Parathyroid adenoma (tissue), 2 donors: Measurements from ENCODE around the gene ITPK1.

Experiments used
- H2AFZ ChIP-seq: fragments of 300-600 bp; sonication (generic); one replicate; pipeline ENCODE4 v1.7.0; 2017; ENCODE audit warnings: antibody characterized with exemption, mild to moderate bottlenecking
- H3K27ac ChIP-seq: fragments of 300-600 bp; sonication (generic); one replicate; pipeline ENCODE4 v1.7.0; 2017
- H3K27me3 ChIP-seq: fragments of 300-600 bp; sonication (generic); one replicate; pipeline ENCODE4 v1.7.0; 2017; ENCODE audit warnings: low read length; ENCODE audit not compliant: control insufficient read depth, insufficient read depth
- H3K36me3 ChIP-seq: fragments of 300-600 bp; sonication (generic); one replicate; pipeline ENCODE4 v1.7.0; 2017; ENCODE audit warnings: low read length; ENCODE audit not compliant: control insufficient read depth, insufficient read depth
- H3K4me1 ChIP-seq: fragments of 300-600 bp; sonication (generic); one replicate; pipeline ENCODE4 v1.7.0; 2017; ENCODE audit warnings: control low read depth
- H3K4me2 ChIP-seq: fragments of 300-600 bp; sonication (generic); one replicate; pipeline ENCODE4 v1.7.0; 2017; ENCODE audit warnings: low read length
- H3K4me3 ChIP-seq: fragments of 300-600 bp; sonication (generic); one replicate; pipeline ENCODE4 v1.7.0; 2017; ENCODE audit warnings: low read depth, low read length
- H3K79me2 ChIP-seq: fragments of 300-600 bp; sonication (generic); one replicate; pipeline ENCODE4 v1.7.0; 2017; ENCODE audit warnings: control low read depth
- H3K9ac ChIP-seq: fragments of 300-600 bp; sonication (generic); one replicate; pipeline ENCODE4 v1.7.0; 2017; ENCODE audit warnings: mild to moderate bottlenecking
- H3K9me3 ChIP-seq: fragments of 300-600 bp; sonication (generic); one replicate; pipeline ENCODE4 v1.7.0; 2017; ENCODE audit warnings: low read length; ENCODE audit not compliant: control insufficient read depth
- CTCF ChIP-seq: fragments of 300-600 bp; sonication (generic); IDR thresholded peaks from one replicate; pipeline ENCODE4 v1.7.0; 2017; ENCODE audit warnings: antibody characterized with exemption, mild to moderate bottlenecking
- donor health status: primary hyperparathyroidism.

Gene ITPK1

DNA sequence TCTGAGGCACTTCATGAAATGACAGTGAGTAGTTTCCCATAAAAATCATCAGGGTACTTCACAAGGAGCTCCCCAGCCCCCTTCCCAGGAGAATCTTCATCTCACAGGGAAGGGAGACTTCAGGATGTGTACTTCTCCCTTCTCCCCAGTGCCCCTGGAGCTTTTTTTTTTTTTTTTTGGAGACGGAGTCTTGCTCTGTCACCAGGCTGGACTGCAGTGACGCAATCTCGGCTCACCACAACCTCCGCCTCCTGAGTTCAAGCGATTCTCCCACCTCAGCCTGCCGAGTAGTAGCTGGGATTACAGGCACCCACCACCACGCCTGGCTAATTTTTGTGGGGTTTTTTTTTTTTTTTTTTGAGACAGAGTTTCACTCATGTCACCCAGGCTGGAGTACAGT lies 10.4 kb downstream of the ITPK1 start:
- Histone ChIP-seq H3K36me3 (no peaks in the 10 kb centered on the region), H3K79me2 (peaks cover 85% of the 10 kb centered on the region), H3K9ac (no peak overlapping the region), H3K27me3 (no peaks in the 10 kb centered on the region), H2AFZ (no peak overlapping the region), H3K9me3 (no peaks in the 10 kb centered on the region), H3K4me1 (no peaks in the 10 kb centered on the region), H3K4me2 (no peak overlapping the region), H3K4me3 (no peak overlapping the region), H3K27ac (no peak overlapping the region)
- no peak for TF ChIP-seq CTCF

DNA sequence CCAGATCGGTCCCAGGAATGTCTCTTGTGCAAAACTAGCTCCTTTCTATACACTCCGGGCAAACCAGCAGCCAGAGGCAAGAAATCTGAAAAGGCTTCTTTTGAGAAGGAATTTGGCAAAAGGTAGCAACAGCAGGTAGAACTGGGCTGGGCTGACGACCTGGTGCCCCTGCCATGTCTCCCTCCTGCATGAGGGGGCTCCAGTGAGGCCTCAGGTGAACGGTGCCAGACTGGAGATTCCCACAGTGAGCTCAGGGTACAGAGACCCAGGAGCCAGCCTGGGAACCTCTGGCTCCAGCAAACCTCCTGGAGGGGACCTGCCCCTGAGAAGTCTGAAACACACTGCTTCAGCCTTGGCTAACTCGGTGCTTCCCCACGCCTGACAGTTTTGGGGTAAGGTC lies 10.8 kb downstream of the ITPK1 start:
- no peaks in the 10 kb centered on the region for H3K4me1 ChIP-seq
- no peak overlapping the region for H3K4me3 ChIP-seq

DNA sequence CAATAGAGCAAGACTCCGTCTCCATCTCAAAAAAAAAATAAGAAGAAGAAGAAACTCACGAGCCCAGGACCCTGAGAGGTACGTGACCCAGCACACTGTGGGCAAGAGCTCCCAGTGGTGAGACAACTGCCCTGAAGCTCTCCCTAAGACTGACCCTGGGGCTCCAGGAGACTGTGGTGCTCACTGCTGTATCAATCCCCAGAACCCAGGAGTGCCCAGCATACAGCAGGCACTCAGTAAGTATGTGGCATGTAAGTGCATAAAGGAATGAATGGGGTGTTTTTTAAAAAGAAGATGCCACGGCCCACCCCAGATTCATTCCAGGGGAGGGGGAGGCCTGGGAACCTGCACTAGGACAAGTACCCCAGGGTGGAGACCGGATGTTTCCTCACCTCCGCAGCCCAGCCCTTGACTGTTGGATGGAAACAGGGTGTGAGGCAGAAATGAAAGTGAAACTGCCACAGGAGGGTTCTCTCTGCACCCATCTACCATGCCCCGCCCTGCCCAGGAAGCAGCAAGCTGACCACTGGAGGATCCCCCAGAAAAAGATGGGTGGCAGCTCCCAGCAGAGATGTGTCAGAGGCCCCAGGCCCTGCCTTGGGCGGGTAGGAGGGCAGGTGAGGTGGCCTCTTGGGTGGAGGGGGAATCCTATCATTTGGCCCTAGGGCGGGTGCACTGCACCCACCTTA lies 12.2 kb downstream of the ITPK1 start:
- H3K9me3 ChIP-seq: no peaks in the 10 kb centered on the region
- H3K79me2 ChIP-seq: peaks cover 83% of the 10 kb centered on the region
- TF ChIP-seq CTCF: no peak
- no peaks in the 10 kb centered on the region for H3K27me3 ChIP-seq
- H3K4me3 ChIP-seq: no peak overlapping the region
- H3K4me2 ChIP-seq: no peak overlapping the region
- H3K36me3 ChIP-seq: no peaks in the 10 kb centered on the region
- no peak overlapping the region for H3K27ac ChIP-seq
- H2AFZ ChIP-seq: no peak overlapping the region
- H3K9ac ChIP-seq: no peak overlapping the region
- H3K4me1 ChIP-seq: no peaks in the 10 kb centered on the region

More for the DNA sequence above, 10.8 kb downstream of the ITPK1 start:
- Histone ChIP-seq H3K9me3 (no peaks in the 10 kb centered on the region), H2AFZ (no peak overlapping the region), H3K79me2 (peaks cover 85% of the 10 kb centered on the region), H3K9ac (no peak overlapping the region), H3K27ac (no peak overlapping the region), H3K36me3 (no peaks in the 10 kb centered on the region), H3K4me2 (no peak overlapping the region), H3K27me3 (no peaks in the 10 kb centered on the region)
- TF ChIP-seq CTCF: no peak

DNA sequence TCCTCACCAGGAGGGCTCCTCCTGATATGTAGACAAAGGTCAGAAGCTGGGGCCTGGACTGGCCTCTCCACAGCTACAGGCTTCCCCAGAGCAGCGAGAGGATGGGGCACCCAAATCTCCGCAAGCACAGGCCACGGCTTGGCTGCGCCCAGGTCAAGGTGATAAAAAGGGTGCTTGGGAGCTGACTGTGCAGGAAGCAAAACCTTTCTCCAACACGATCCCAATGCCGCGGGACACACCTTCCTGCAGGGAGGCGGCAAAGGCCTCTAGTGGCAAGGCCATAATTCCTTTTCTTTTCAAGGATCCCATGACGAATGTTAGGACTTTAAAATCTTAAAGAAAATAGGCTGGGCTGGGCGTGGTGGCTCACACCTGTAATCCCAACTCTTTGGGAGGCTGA lies 13.6 kb downstream of the ITPK1 start:
- H3K4me3 ChIP-seq: no peak overlapping the region
- H3K9me3 ChIP-seq: no peaks in the 10 kb centered on the region
- H3K27ac ChIP-seq: no peak overlapping the region
- H3K4me1 ChIP-seq: no peaks in the 10 kb centered on the region
- no peak overlapping the region for H2AFZ ChIP-seq
- no peaks in the 10 kb centered on the region for H3K36me3 ChIP-seq
- H3K4me2 ChIP-seq: no peak overlapping the region
- H3K9ac ChIP-seq: no peak overlapping the region
- H3K79me2 ChIP-seq: peaks cover 80% of the 10 kb centered on the region
- H3K27me3 ChIP-seq: no peaks in the 10 kb centered on the region
- no peak for TF ChIP-seq CTCF

- H3K27ac ChIP-seq: no peak overlapping the region
- H3K9me3 ChIP-seq: no peaks in the 10 kb centered on the region
- no peak overlapping the region for H3K4me3 ChIP-seq
- no peak overlapping the region for H3K4me2 ChIP-seq
- H3K79me2 ChIP-seq: peaks cover 81% of the 10 kb centered on the region
- no peaks in the 10 kb centered on the region for H3K36me3 ChIP-seq
- no peaks in the 10 kb centered on the region for H3K4me1 ChIP-seq
- no peak for TF ChIP-seq CTCF
- no peak overlapping the region for H2AFZ ChIP-seq
- no peaks in the 10 kb centered on the region for H3K27me3 ChIP-seq
- no peak overlapping the region for H3K9ac ChIP-seq
These were observed 14.5 kb downstream of the ITPK1 start for GRCh38 chr14:93101181-93101580.
